ENCODE results near the gene ARID3C.

Gene ARID3C

GRCh38 chr9:34591917-34592866, 36.7 kb downstream of the ARID3C start:
- no peak for FAIRE-seq

- no peak for FAIRE-seq
These were observed 37.5 kb downstream of the ARID3C start for GRCh38 chr9:34591248-34591916.

GRCh38 chr9:34590381-34591247, 38.3 kb downstream of the ARID3C start:
- no peak for FAIRE-seq

GRCh38 chr9:34589636-34590380, 39.1 kb downstream of the ARID3C start, which contains the start of gene CNTFR:
Gene CNTFR, minus strand, starts transcription at chr9:34589724. Its CDS starts 20,743 bp downstream, at chr9:34568981.
- FAIRE-seq = no peak

- FAIRE-seq = no peak
These were observed 39.9 kb downstream of the ARID3C start for GRCh38 chr9:34588671-34589635.

GRCh38 chr9:34587271-34587670, 41.6 kb downstream of the ARID3C start:
- FAIRE-seq = no peak

- no peak for FAIRE-seq
These were observed 42.8 kb downstream of the ARID3C start for GRCh38 chr9:34585946-34586669.

- FAIRE-seq = no peak
These were observed 43.9 kb downstream of the ARID3C start for GRCh38 chr9:34584970-34585369.

- FAIRE-seq = no peak
These were observed 46.1 kb downstream of the ARID3C start for GRCh38 chr9:34582787-34583186.

- no peak for FAIRE-seq
These were observed 47.5 kb downstream of the ARID3C start for GRCh38 chr9:34581318-34581717.

- FAIRE-seq = no peak
These were observed 48.5 kb downstream of the ARID3C start for GRCh38 chr9:34580358-34580757.

- no peak for FAIRE-seq
These were observed 49.1 kb downstream of the ARID3C start for GRCh38 chr9:34579808-34580163.

GRCh38 chr9:34579104-34579807, 49.6 kb downstream of the ARID3C start:
- no peak for FAIRE-seq

GRCh38 chr9:34578241-34579103, 50.4 kb downstream of the ARID3C start:
- no peak for FAIRE-seq

- FAIRE-seq = no peak
These were observed 51.2 kb downstream of the ARID3C start for GRCh38 chr9:34577400-34578240.

GRCh38 chr9:34576597-34577399, 52.1 kb downstream of the ARID3C start:
- no peak for FAIRE-seq
